Breast epithelium (tissue), 4 donors: ENCODE measurements around the gene KDM4B. TPM values are rescaled to one million over a fixed set of nuclear protein-coding genes. Genes with fewer than 3 reads are reported as not detected.

Experiments used
- DNase-seq, 2 donors: peaks; one replicate each; pipeline ENCODE4 v3.0.0-alpha.2; 2019; ENCODE audit warnings: low spot score in 2 of 2
- H3K27ac ChIP-seq, 2 donors: fragments of 200-600 bp; sonication (generic) in 1 of 2; one replicate each; pipeline ENCODE4 v1.5.1; 2016 to 2019; ENCODE audit warnings: mild to moderate bottlenecking in 1 of 2
- H3K27me3 ChIP-seq, 2 donors: fragments of 200-600 bp; sonication (generic) in 1 of 2; one replicate each; pipeline versions ENCODE4 v1.5.1 to v1.6.0; 2017 to 2019; ENCODE audit warnings: control low read depth in 1 of 2, mild to moderate bottlenecking in 1 of 2
- H3K36me3 ChIP-seq: fragments of 200-600 bp; one replicate; pipeline ENCODE4 v1.5.1; 2019
- H3K4me1 ChIP-seq, 2 donors: fragments of 200-600 bp; sonication (generic); one replicate each; pipeline ENCODE4 v1.5.1; 2016 to 2019; ENCODE audit warnings: control low read depth in 1 of 2
- H3K4me3 ChIP-seq, 3 donors: fragments of 200-600 bp; sonication (generic); 1 replicate in 2 of 3; 2 replicates in 1 of 3; pipeline ENCODE4 v1.5.1; 2016 to 2019; ENCODE audit warnings: mild to moderate bottlenecking in 3 of 3, moderate library complexity in 2 of 3
- H3K9me3 ChIP-seq, 2 donors: fragments of 200-600 bp; sonication (generic) in 1 of 2; one replicate each; pipeline ENCODE4 v1.5.1; 2016 to 2019; ENCODE audit warnings: control low read depth in 1 of 2
- CTCF ChIP-seq, 3 donors: fragments of 450-650 bp; IDR thresholded peaks; one replicate each; pipeline ENCODE4 v1.5.1; 2016 to 2017; ENCODE audit warnings: antibody characterized with exemption in 3 of 3, mild to moderate bottlenecking in 3 of 3, moderate library complexity in 3 of 3
- POLR2A ChIP-seq: fragments of 450-650 bp; IDR thresholded peaks from one replicate; pipeline ENCODE4 v1.6.1; 2016; ENCODE audit warnings: antibody characterized with exemption, mild to moderate bottlenecking, moderate library complexity
- POLR2AphosphoS5 ChIP-seq, 3 donors: sonication (generic); formaldehyde crosslinking; IDR thresholded peaks; one replicate each; pipeline ENCODE4 v1.6.1; 2017; ENCODE audit warnings: antibody characterized with exemption in 3 of 3
- intact Hi-C: fragments of 100-400 bp; cut with DNase I; formaldehyde crosslinking; loops from one replicate; pipeline ENCODE4 v1.15.1; 2023; ENCODE audit warnings: low total_unique reads
- total RNA-seq, 3 donors: library from RNA; depleted of rRNA; stranded (reverse); fragments of >200 nt; gene quantifications; one replicate each; pipeline ENCODE4 v1.1.0, GENCODE V29; 2016

Gene KDM4B
- total RNA-seq, 3 donors from 2014 or later: 25.0 to 55.3 (median 40.3) TPM

DNA sequence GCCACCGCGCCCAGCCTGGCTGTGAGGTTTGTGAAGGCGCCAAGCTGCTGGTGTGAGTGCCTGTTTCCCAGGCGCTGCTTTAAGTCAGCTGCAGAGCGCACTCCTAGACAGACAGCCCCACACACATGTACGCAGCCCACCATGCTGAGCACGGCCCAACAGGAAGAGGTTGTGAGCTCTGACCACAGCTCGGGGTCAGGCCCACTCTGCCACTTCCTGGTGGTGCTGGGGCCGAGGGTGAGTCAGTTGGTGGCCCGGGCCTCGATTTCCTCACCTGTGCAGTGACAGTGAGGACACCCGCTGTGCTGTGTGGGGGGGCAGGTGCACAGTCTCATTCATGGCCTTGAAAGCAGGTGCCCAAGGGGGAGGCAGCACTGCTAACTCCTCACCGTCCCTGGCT, 106.7 kb downstream of the KDM4B start:
- no peaks in the 10 kb centered on the region for H3K36me3 ChIP-seq
- no peak for TF ChIP-seq POLR2A
- TF ChIP-seq POLR2AphosphoS5 (IDR thresholded peaks at IDR 0.05): no peak
- TF ChIP-seq CTCF (IDR thresholded peaks at IDR 0.05): no peak
- H3K4me3 ChIP-seq: no peak overlapping the region
- H3K4me1 ChIP-seq: no peaks in the 10 kb centered on the region
- no peaks in the 10 kb centered on the region for H3K27me3 ChIP-seq
- intact Hi-C loops: no loop called here
- DNase-seq: no peak
- H3K9me3 ChIP-seq: no peaks in the 10 kb centered on the region
- no peak overlapping the region for H3K27ac ChIP-seq

DNA sequence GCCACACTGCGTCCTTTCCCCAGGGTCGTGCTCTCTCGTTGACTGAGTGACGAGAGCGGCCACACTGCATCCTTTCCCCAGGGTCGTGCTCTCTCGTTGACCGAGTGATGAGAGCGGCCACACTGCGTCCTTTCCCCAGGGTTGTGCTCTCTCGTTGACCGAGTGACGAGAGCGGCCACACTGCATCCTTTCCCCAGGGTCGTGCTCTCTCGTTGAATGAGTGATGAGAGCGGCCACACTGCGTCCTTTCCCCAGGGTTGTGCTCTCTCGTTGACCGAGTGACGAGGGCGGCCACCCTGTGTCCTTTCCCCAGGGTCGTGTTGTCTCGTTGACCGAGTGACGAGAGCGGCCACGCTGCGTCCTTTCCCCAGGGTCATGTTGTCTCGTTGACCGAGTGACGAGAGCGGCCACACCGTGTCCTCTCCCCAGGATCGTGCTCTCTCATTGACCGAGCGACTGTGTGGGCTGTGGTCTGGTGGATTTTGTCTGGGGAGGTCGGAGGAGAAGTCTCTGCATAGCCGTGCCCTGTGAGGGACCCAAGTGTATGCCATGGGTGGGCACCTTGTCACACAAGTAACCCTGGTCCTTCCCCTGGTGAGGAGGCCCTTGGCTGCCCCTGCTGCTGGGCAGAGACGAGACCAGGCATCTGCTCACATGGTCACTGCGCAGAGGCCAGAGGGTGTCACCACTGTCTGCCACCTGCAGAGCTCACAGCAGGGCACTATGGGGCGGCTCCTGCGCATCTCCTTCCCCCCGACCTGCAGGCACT, 107.7 kb downstream of the KDM4B start:
- H3K9me3 ChIP-seq: no peaks in the 10 kb centered on the region
- H3K27ac ChIP-seq: no peak overlapping the region
- no peaks in the 10 kb centered on the region for H3K4me1 ChIP-seq
- no peaks in the 10 kb centered on the region for H3K27me3 ChIP-seq
- no peaks in the 10 kb centered on the region for H3K36me3 ChIP-seq
- H3K4me3 ChIP-seq: no peak overlapping the region
- DNase-seq: no peak
- TF ChIP-seq POLR2A (no peak), CTCF (IDR thresholded peaks at IDR 0.05) (no peak), POLR2AphosphoS5 (IDR thresholded peaks at IDR 0.05) (no peak)
- intact Hi-C loops: no loop called here

DNA sequence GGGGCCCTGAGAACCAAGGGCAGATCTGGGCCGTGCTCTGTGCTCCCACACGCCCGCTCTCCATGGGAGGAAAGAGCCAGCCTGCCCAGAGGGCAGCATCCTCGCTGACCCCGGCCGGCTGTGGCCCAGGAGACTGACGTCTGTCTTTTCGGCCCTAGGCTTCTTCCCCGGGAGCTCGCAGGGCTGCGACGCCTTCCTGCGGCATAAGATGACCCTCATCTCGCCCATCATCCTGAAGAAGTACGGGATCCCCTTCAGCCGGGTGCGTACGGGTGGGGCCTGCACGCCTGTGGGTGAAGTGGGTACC, 108.2 kb downstream of the KDM4B start:
- no peaks in the 10 kb centered on the region for H3K4me1 ChIP-seq
- H3K4me3 ChIP-seq: no peak overlapping the region
- H3K36me3 ChIP-seq: no peaks in the 10 kb centered on the region
- intact Hi-C loops: no loop called here
- no peak overlapping the region for H3K27ac ChIP-seq
- no peaks in the 10 kb centered on the region for H3K27me3 ChIP-seq
- DNase-seq: no peak
- no peak for TF ChIP-seq POLR2A
- no peak for TF ChIP-seq CTCF (IDR thresholded peaks at IDR 0.05)
- TF ChIP-seq POLR2AphosphoS5 (IDR thresholded peaks at IDR 0.05): no peak
- no peaks in the 10 kb centered on the region for H3K9me3 ChIP-seq

DNA sequence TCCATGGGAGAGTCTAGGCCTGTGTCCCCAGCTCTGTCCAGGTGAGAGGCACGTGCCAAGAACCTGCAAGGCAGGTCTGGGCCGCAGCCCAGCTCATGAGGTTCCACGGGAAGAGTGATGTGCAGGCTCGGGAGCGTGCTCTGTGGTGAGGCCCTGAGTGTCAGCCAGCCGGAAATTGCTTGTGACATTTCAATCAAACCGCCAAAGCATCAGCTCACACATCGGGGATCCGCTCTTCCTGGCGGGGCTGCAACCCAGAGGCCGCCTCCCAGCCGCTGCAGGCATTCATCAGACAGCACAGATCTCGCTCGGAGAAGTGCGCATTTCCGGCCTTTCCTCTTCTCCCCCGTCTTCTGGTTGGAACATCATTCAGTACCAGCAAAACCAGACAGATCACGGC, 109.3 kb downstream of the KDM4B start:
- intact Hi-C loops: no loop called here

More for the DNA sequence above, 109.3 kb downstream of the KDM4B start:
- no peak overlapping the region for H3K4me3 ChIP-seq
- DNase-seq: no peak
- H3K27ac ChIP-seq: no peak overlapping the region
- TF ChIP-seq POLR2A (no peak), CTCF (IDR thresholded peaks at IDR 0.05) (no peak), POLR2AphosphoS5 (IDR thresholded peaks at IDR 0.05) (no peak)
- H3K4me1 ChIP-seq: no peaks in the 10 kb centered on the region
- H3K27me3 ChIP-seq: no peaks in the 10 kb centered on the region
- no peaks in the 10 kb centered on the region for H3K9me3 ChIP-seq
- no peaks in the 10 kb centered on the region for H3K36me3 ChIP-seq
